K562 (cell line): Measurements from ENCODE around the gene ELOF1. TPM values are rescaled to one million over a fixed set of nuclear protein-coding genes. Genes with fewer than 3 reads are reported as not detected.

Experiments
- ATAC-seq: fragments of 200-7000 bp; cut with Tn5 transposase; 3 replicates; pipeline ENCODE4 v1.9.1; 2020; ENCODE audit warnings: moderate library complexity
- BruUV-seq: library from RNA; stranded (reverse); fragments of 400-500 nt; replicated peaks from 2 replicates; lab custom pipeline; 2021; lab: Mats Ljungman, UMichigan
- CTCF ChIA-PET: fragments of 300-600 bp; formaldehyde crosslinking; extraction: SDS; loops from one replicate; lab custom pipeline; 2021; ENCODE audit warnings: low intra/inter-chr PET ratio; lab: Yijun Ruan, JAX
- POLR2A ChIA-PET: fragments of 300-600, 350-650 bp; sonication (Branson Sonifier 250); formaldehyde crosslinking; extraction: SDS; loops from one replicate; lab custom pipeline; 2021; ENCODE audit warnings: antibody characterized with exemption, inconsistent platforms; lab: Yijun Ruan, JAX
- DNase-seq, 4 experiments: peaks; one replicate each; pipeline versions ENCODE4 v3.0.0 to v3.0.0-alpha.2; 2011 to 2018; ENCODE audit warnings: low spot score in 3 of 4, mixed read lengths in 3 of 4; ENCODE audit errors: extremely low read depth in 1 of 4
- FAIRE-seq: peaks from 2 replicates; lab custom pipeline; 2011; peaks lifted over from hg19 to GRCh38; lab: Jason Lieb, UNC
- H2AFZ ChIP-seq: 2 replicates; pipeline ENCODE4 v1.6.0; 2011; ENCODE audit warnings: low read depth, low read length, control low read depth, inconsistent platforms
- H3K27ac ChIP-seq: fragments of 200-600 bp; 3 replicates; pipeline ENCODE4 v1.8.0; 2011; ENCODE audit warnings: low read depth, mild to moderate bottlenecking, control low read depth, inconsistent platforms, low read length, moderate library complexity, mixed read lengths; ENCODE audit errors: extremely low read depth
- H3K27me3 ChIP-seq, 2 experiments: fragments of 300-600 bp in 1 of 2; 2 replicates in 1 of 2; 3 replicates in 1 of 2; pipeline versions ENCODE4 v1.6.0 to v1.8.0; 2011; ENCODE audit warnings: inconsistent platforms in 2 of 2, low read length in 2 of 2, mild to moderate bottlenecking in 1 of 2, mixed read lengths in 1 of 2, moderate library complexity in 1 of 2; ENCODE audit not compliant: control insufficient read depth in 2 of 2, insufficient read depth in 2 of 2
- H3K36me3 ChIP-seq: fragments of 300-600 bp; 3 replicates; pipeline ENCODE4 v1.8.0; 2011; ENCODE audit warnings: mild to moderate bottlenecking, low read length, inconsistent platforms; ENCODE audit not compliant: control insufficient read depth, insufficient read depth
- H3K4me1 ChIP-seq, 2 experiments: fragments of 200-600 bp in 1 of 2; replicated peaks in 1 of 2; 2 replicates in 1 of 2; 3 replicates in 1 of 2; pipeline versions ENCODE4 v1.5.1 to v1.8.0; 2011; ENCODE audit warnings: inconsistent platforms in 2 of 2, low read length in 2 of 2, mild to moderate bottlenecking in 1 of 2, mixed read lengths in 1 of 2, moderate library complexity in 1 of 2; ENCODE audit not compliant: control insufficient read depth in 2 of 2, insufficient read depth in 2 of 2
- H3K4me2 ChIP-seq: 2 replicates; pipeline ENCODE4 v1.6.1; 2011; ENCODE audit warnings: low read length, control low read depth, inconsistent platforms, mixed read lengths; ENCODE audit not compliant: insufficient read depth
- H3K4me3 ChIP-seq: fragments of 200-600 bp; sonication (generic), shearing (Covaris generic); 2 replicates; pipeline ENCODE4 v1.5.1; 2016; ENCODE audit warnings: control low read depth, inconsistent platforms
- H3K79me2 ChIP-seq: fragments of 200-600 bp; 3 replicates; pipeline ENCODE4 v1.8.0; 2011; ENCODE audit warnings: low read length, inconsistent platforms; ENCODE audit not compliant: control insufficient read depth, insufficient read depth
- H3K9ac ChIP-seq, 2 experiments: 2 replicates each; pipeline versions ENCODE4 v1.6.0 to v1.6.1; 2011; ENCODE audit warnings: low read depth in 2 of 2, low read length in 2 of 2, control low read depth in 1 of 2, inconsistent platforms in 1 of 2, mild to moderate bottlenecking in 1 of 2, mixed read lengths in 1 of 2; ENCODE audit not compliant: insufficient read depth in 1 of 2
- H3K9me1 ChIP-seq: one replicate; pipeline ENCODE4 v1.6.0; 2011; ENCODE audit warnings: inconsistent platforms, mild to moderate bottlenecking, low read length, moderate library complexity; ENCODE audit not compliant: control insufficient read depth, insufficient read depth
- H3K9me3 ChIP-seq: replicated peaks from 2 replicates; pipeline ENCODE4 v1.5.1; 2011; ENCODE audit warnings: low read depth, low read length, inconsistent platforms; ENCODE audit not compliant: control insufficient read depth, insufficient read depth
- H4K20me1 ChIP-seq: replicated peaks from 2 replicates; pipeline ENCODE4 v1.6.1; 2011; ENCODE audit warnings: low read length, inconsistent platforms, mixed read lengths; ENCODE audit not compliant: control insufficient read depth, insufficient read depth
- ATF1 ChIP-seq, 2 experiments: fragments of 450-650 bp in 1 of 2; IDR thresholded peaks; 2 replicates each; pipeline ENCODE4 v1.6.1; 2016; ENCODE audit warnings: missing compliant biosample characterization in 1 of 2, missing genetic modification characterization in 1 of 2
- BRF1 ChIP-seq: IDR thresholded peaks from 3 replicates; pipeline ENCODE4 v1.6.1; 2011; ENCODE audit warnings: borderline replicate concordance, mild to moderate bottlenecking; ENCODE audit not compliant: insufficient read length; ENCODE audit errors: extremely low read depth
- CBX3 ChIP-seq, 2 experiments: IDR thresholded peaks; 1 replicate in 1 of 2; 2 replicates in 1 of 2; pipeline ENCODE4 v1.6.1; 2012; ENCODE audit warnings: inconsistent platforms in 2 of 2, low read length in 2 of 2, borderline replicate concordance in 1 of 2, control low read depth in 1 of 2
- CBX5 ChIP-seq: IDR thresholded peaks from 2 replicates; pipeline ENCODE4 v1.6.1; 2014; ENCODE audit warnings: low read depth, borderline replicate concordance
- CHCHD3 ChIP-seq: fragments of 250-450 bp; sonication (Bioruptor Pico); IDR thresholded peaks from 2 replicates; pipeline ENCODE4 v2.1.2; 2022; ENCODE audit warnings: mild to moderate bottlenecking
- ELF1 ChIP-seq: fragments of 200-800 bp; sonication (Bioruptor generic); IDR thresholded peaks from 2 replicates; pipeline ENCODE4 v1.6.1; 2016; ENCODE audit warnings: missing genetic modification characterization, missing compliant biosample characterization
- ESRRB ChIP-seq: fragments of 250-450 bp; sonication (Bioruptor Pico); IDR thresholded peaks from 2 replicates; pipeline ENCODE4 v1.5.0; 2020; ENCODE audit warnings: mild to moderate bottlenecking, moderate library complexity, borderline replicate concordance
- ETS2 ChIP-seq: IDR thresholded peaks from 2 replicates; pipeline ENCODE4 v1.6.1; 2016; ENCODE audit warnings: borderline replicate concordance, missing genetic modification characterization, mild to moderate bottlenecking, moderate library complexity, missing compliant biosample characterization; ENCODE audit not compliant: poor library complexity, severe bottlenecking
- HMGN3 ChIP-seq: IDR thresholded peaks from 2 replicates; pipeline ENCODE4 v1.6.1; 2011; ENCODE audit warnings: borderline replicate concordance, low read depth, mild to moderate bottlenecking, mixed read lengths, low read length; ENCODE audit not compliant: insufficient read length; ENCODE audit errors: extremely low read depth
- ILK ChIP-seq: fragments of 450-650 bp; IDR thresholded peaks from 2 replicates; pipeline ENCODE4 v1.6.1; 2016; ENCODE audit warnings: missing genetic modification characterization, low read depth, mild to moderate bottlenecking, missing compliant biosample characterization, moderate library complexity, borderline replicate concordance
- MTF1 ChIP-seq: fragments of 250-450 bp; sonication (Bioruptor Pico); IDR thresholded peaks from 2 replicates; pipeline ENCODE4 v1.9.0; 2021; ENCODE audit warnings: moderate library complexity, mild to moderate bottlenecking, inconsistent platforms, borderline replicate concordance
- NRF1 ChIP-seq, 2 experiments: fragments of 450-650 bp; IDR thresholded peaks in 1 of 2; conservative IDR thresholded peaks in 1 of 2; 2 replicates each; pipeline ENCODE4 v1.6.1; 2014; ENCODE audit warnings: mild to moderate bottlenecking in 2 of 2
- POU5F1 ChIP-seq: fragments of 150-350 bp; IDR thresholded peaks from 2 replicates; pipeline ENCODE4 v1.6.1; 2014; ENCODE audit warnings: borderline replicate concordance, low read length, low read depth, mild to moderate bottlenecking; ENCODE audit not compliant: partially characterized antibody
- PRMT5 ChIP-seq: sonication (generic); formaldehyde crosslinking; IDR thresholded peaks from 2 replicates; pipeline ENCODE4 v1.5.0; 2020; ENCODE audit warnings: missing genetic modification reagents
- SMAD2 ChIP-seq: fragments of 150-350 bp; IDR thresholded peaks from 2 replicates; pipeline ENCODE4 v1.6.1; 2014; ENCODE audit warnings: low read depth, mild to moderate bottlenecking, low read length
- SRF ChIP-seq, 2 experiments: fragments of 250-450, 450-650 bp in 1 of 2; sonication (Bioruptor Pico) in 1 of 2; sonication (generic) in 1 of 2; formaldehyde crosslinking; IDR thresholded peaks; 2 replicates each; pipeline versions ENCODE4 v1.5.0 to v1.5.1; 2020 to 2022; ENCODE audit warnings: mild to moderate bottlenecking in 1 of 2, missing genetic modification reagents in 1 of 2
- TRIM28 ChIP-seq: fragments of 450-650 bp; IDR thresholded peaks from 2 replicates; pipeline ENCODE4 v1.6.1; 2017
- U2AF2 ChIP-seq: fragments of 200-400 bp; formaldehyde crosslinking; optimal IDR thresholded peaks from 2 replicates; pipeline ENCODE3; 2017; ENCODE audit warnings: low read depth, mild to moderate bottlenecking, low read length
- ZEB2 ChIP-seq: fragments of 450-650 bp; IDR thresholded peaks from 2 replicates; pipeline ENCODE4 v1.6.1; 2016
- ZFP36 ChIP-seq: fragments of 150-350 bp; IDR thresholded peaks from 2 replicates; pipeline ENCODE4 v1.6.1; 2018; ENCODE audit warnings: low read length, low read depth; ENCODE audit not compliant: partially characterized antibody
- ZNF174 ChIP-seq: fragments of 250-450 bp; sonication (Bioruptor Pico); IDR thresholded peaks from 2 replicates; pipeline ENCODE4 v1.4.0; 2020; ENCODE audit warnings: mild to moderate bottlenecking
- ZNF57 ChIP-seq: fragments of 450-650 bp; formaldehyde crosslinking; IDR thresholded peaks from 2 replicates; pipeline ENCODE4 v1.4.0; 2020; ENCODE audit warnings: mild to moderate bottlenecking, moderate library complexity
- ZNF778 ChIP-seq: fragments of 450-650 bp; formaldehyde crosslinking; IDR thresholded peaks from 2 replicates; pipeline ENCODE4 v1.4.0; 2020; ENCODE audit warnings: mild to moderate bottlenecking, moderate library complexity
- ZSCAN32 ChIP-seq: fragments of 450-650 bp; formaldehyde crosslinking; IDR thresholded peaks from 2 replicates; pipeline ENCODE4 v1.4.0; 2020; ENCODE audit warnings: mild to moderate bottlenecking, moderate library complexity
- WGBS: fragments of 100-300 bp; shearing (Covaris generic); methylation state at CpG from one replicate; pipeline ENCODE4 v1.1.6; 2016; ENCODE audit warnings: low coverage, mixed read lengths; ENCODE audit not compliant: insufficient coverage; ENCODE audit errors: missing lambda C conversion rate; 5-methylcytosine and 5-hydroxymethylcytosine counted together
- in situ Hi-C: fragments of 300-500 bp; cut with MboI; formaldehyde crosslinking; loops from 4 replicates; pipeline ENCODE4 v1.15.0; 2018; ENCODE audit warnings: inconsistent platforms, mixed read lengths
- intact Hi-C: fragments of 100-400 bp; cut with micrococcal nuclease; formaldehyde crosslinking; loops from 2 replicates; pipeline ENCODE4 v1.14.2; 2022
- polyA plus RNA-seq, 8 experiments: library from polyadenylated mRNA; depleted of rRNA in 4 of 8; stranded (reverse) in 5 of 8; unstranded in 3 of 8; fragments of >200 nt; fragmentation: Nextera tagmentation in 2 of 8; fragmentation: Illumina TruSeq in 1 of 8; extraction: Ambion mirVana in 2 of 8; extraction: Trizol in 1 of 8; gene quantifications; 2 replicates each; pipeline versions ENCODE4 v1.2.1 to v1.2.3, GENCODE V29; 2011 to 2014; ENCODE audit warnings: inconsistent platforms in 1 of 8, missing spikeins in 1 of 8
- total RNA-seq, 7 experiments: library from RNA; depleted of rRNA in 6 of 7; stranded (reverse); fragments of >200 nt in 6 of 7; fragmentation: Illumina TruSeq in 2 of 7; extraction: Trizol in 2 of 7; gene quantifications; 2 replicates each; pipeline versions ENCODE4 v1.2.1 to v1.2.3, GENCODE V29; 2011 to 2021; ENCODE audit warnings: low replicate concordance in 1 of 7
- TF ChIP-seq, protein P1 (sequence below): fragments of 450-650 bp; IDR thresholded peaks from 2 replicates; pipeline ENCODE4 v1.6.1; 2018; ENCODE audit warnings: mild to moderate bottlenecking, low read depth; ENCODE audit not compliant: partially characterized antibody

ELOF1 gene
- total and polyA plus RNA-seq, 9 of the 15 experiments (the other 6 are each of a cell fraction or from before 2014, with no cell fraction given), result 16.7 to 147 (median 74.2) TPM

GRCh38 chr19:11606484-11606883 is 47.5 kb upstream of the ELOF1 start:
- ChIA-PET CTCF (no interaction called here), POLR2A (no interaction called here)
- Histone ChIP-seq H3K27me3 (no peaks in the 10 kb centered on the region), H4K20me1 (no peaks in the 10 kb centered on the region), H2AFZ (no peak overlapping the region), H3K9me1 (no peaks in the 10 kb centered on the region), H3K9ac (no peak overlapping the region), H3K4me2 (no peak overlapping the region), H3K79me2 (peaks cover 46% of the 10 kb centered on the region), H3K27ac (no peak overlapping the region), H3K36me3 (peaks cover 35% of the 10 kb centered on the region), H3K4me3 (no peak overlapping the region), H3K9me3 (peaks cover 22% of the 10 kb centered on the region), H3K4me1 (no peaks in the 10 kb centered on the region)
- in situ Hi-C loops (no loop called here), intact Hi-C loops (no loop called here)
- no TSS peak for BruUV-seq
- 94% methylated on average over 8 of the region's 8 CpGs for WGBS
- DNase-seq (no peak), FAIRE-seq (no peak), ATAC-seq (peak; percentile 17; the same call in 1 of the 3 replicates)
- TF ChIP-seq ESRRB (CRISPR knock-in tag) (no peak), ATF1 (CRISPR knock-in tag; IDR thresholded peaks at IDR 0.05) (no peak), ATF1 (tag; IDR thresholded peaks at IDR 0.05) (no peak), CBX5 (peak; percentile 87), ELF1 (tag) (no peak), SRF (CRISPR knock-in tag; IDR thresholded peaks at IDR 0.05) (no peak), NRF1 (conservative IDR thresholded peaks at IDR 0.05 in 1 of 2, IDR thresholded peaks at IDR 0.05 in 1 of 2) (no peak), CBX3 (IDR thresholded peaks at IDR 0.05; ENCODE audit: borderline replicate concordance in 1 of 2, low read length in 2 of 2) (peak in 1 of 2 experiments; percentile 86; a peak in 2 of 3 replicates), MTF1 (CRISPR knock-in tag) (no peak), ZEB2 (no peak), U2AF2 (no peak), HMGN3 (no peak), ZSCAN32 (no peak), ILK (tag) (no peak), PRMT5 (CRISPR knock-in tag) (no peak), ZNF778 (no peak), BRF1 (no peak), ZFP36 (peak; percentile 65), POU5F1 (no peak), SMAD2 (no peak), TRIM28 (peak; percentile 93), ZNF57 (CRISPR knock-in tag) (no peak), ETS2 (tag) (no peak), ZNF174 (CRISPR knock-in tag) (no peak), CHCHD3 (CRISPR knock-in tag) (no peak)
- TF ChIP-seq, protein P1, sequence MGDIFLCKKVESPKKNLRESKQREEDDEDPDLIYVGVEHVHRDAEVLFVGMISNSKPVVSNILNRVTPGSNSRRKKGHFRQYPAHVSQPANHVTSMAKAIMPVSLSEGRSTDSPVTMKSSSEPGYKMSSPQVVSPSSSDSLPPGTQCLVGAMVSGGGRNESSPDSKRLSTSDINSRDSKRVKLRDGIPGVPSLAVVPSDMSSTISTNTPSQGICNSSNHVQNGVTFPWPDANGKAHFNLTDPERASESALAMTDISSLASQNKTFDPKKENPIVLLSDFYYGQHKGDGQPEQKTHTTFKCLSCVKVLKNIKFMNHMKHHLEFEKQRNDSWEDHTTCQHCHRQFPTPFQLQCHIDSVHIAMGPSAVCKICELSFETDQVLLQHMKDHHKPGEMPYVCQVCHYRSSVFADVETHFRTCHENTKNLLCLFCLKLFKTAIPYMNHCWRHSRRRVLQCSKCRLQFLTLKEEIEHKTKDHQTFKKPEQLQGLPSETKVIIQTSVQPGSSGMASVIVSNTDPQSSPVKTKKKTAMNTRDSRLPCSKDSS, result peak; percentile 51
